HG03439 (cell line): Measurements from ENCODE around the gene CACNA1H.
"Not testable (repeated sequence)": the region's sequence is repeated elsewhere in the genome, so short reads cannot be mapped to it uniquely, and the experiment has no call there.

Experiments
- ATAC-seq: cut with Tn5 transposase; IDR thresholded peaks from one replicate; pipeline ENCODE4 v1.9.1; 2021; ENCODE audit warnings: mild to moderate bottlenecking, moderate library complexity; ENCODE audit not compliant: unreplicated experiment

The CACNA1H gene

DNA sequence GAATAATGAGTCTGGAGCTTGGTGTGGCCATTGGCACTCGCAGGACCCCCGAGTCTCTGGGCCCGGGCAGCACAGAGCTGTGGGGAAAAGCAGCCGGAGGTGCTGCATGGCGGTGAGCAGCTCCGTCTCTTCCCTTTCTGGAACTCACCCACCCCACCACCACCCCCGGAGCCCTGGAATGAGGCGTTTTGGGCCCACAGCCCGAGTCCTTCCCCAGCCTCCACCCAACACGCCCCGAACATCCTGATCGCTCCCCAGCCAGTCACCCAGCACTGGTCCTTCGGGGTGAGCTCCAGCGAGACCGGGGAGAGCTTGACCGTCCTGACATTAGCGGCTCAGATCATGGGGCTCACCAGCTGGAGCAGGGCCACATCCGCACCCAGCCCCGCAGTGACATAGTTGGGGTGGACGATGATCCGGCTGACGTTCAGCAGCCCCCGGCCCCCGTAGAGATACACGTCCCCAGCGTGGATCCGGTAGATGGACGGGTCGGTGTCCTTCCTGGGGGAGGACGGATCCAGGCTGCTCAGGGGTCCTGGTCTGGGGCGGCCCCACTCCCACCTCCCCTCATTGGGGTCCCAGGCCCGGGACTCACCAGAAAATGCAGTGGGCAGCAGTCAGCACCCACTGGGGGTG is 109.4 kb downstream of the CACNA1H start:
- no peak for ATAC-seq

- ATAC-seq: no peak
Observed at GRCh38 chr16:1262846-1263221, 109.9 kb downstream of the CACNA1H start.

DNA sequence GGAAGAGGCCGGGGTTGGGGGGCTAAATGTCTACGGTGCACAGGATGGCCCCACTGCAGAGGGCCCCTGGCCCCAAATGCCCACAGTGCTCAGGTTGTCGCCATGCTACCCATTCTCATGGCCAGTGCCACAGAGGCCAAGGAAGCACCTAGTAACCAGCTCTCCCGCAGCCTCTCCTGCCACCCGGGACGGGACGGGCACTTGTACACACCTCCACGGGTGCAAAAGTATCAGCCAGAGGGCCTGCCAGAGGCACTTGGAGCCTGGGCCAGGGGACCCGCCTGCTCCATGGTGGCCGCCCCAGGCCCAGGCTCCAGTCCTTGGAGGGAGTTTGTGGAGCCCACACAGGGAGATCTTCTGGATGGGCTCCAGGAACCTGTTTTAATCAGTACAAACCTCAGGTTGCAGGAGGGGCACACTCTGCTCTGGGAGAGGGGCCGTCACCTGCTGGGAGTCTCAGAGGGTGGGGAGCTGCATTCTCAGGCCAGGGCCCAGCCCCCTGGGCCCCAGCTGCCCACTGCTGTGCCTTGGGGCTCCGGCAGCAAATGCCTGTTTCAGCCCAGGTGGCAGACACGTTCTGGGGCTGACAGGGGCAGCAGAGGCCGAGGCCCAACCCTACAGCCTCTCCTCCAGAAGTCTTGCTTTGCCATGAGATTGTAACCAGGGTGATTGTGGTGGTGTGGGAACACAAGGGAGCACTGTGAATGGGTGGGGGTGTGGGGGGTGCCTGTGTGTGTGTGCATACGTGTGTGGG is 110.9 kb downstream of the CACNA1H start:
- ATAC-seq: no peak

GRCh38 chr16:1264345-1265089 is 111.6 kb downstream of the CACNA1H start:
- ATAC-seq: no peak

- no peak for ATAC-seq
Observed at GRCh38 chr16:1265090-1265630, 112.3 kb downstream of the CACNA1H start.

DNA sequence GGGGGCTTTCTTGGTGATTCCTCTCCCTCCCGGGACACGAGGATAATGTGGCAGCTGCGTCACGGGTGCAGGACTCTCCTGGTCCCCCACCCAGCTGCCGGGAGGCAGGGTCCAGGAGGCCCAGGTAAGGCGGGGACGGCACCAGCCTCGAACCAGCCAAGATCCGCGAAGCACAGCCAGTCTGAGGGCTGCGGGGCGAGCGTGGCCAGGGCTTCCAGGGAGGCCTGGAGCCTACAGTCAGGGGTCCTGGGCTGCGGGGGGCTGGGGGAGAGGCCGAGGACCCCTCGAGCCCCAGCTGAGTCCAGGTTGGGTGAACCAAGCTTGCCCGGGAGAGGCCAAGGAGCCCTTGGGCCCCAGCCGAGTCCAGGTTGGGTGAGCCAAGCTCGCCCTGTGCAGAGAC is 112.9 kb downstream of the CACNA1H start:
- no peak for ATAC-seq

DNA sequence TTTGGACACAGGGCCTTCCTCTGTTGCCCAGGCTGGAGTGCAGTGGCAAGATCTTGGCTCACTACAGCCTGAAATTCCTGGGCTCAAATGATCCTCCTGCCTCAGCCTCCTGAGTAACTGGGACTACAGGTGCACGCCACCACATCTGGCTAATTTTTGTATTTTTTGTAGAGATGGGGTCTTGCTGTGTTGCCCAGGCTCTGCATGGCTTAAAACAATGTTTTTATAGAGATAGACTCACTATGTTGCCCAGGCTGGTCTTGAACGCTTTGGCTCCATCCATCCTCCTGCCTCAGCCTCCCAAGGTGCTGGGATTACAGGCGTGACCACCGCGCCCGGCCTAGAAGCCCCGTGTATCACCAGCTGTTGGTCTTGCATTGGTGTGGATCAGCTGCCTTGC is 116.5 kb downstream of the CACNA1H start:
- ATAC-seq: not testable (repeated sequence)

GRCh38 chr16:1271380-1271723 is 118.4 kb downstream of the CACNA1H start:
- ATAC-seq: no peak
